ENCODE data around the gene CFLAR.

- TF ChIP-seq CTCF (IDR thresholded peaks at IDR 0.05; ENCODE audit: low read depth, low read length), result no peak
- no peak for TF ChIP-seq EZH2phosphoT487 (IDR thresholded peaks at IDR 0.05; ENCODE audit: low read depth)
Measured at GRCh38 chr2:201203916-201204654, 88.1 kb downstream of the CFLAR start.
